G401 (cell line): ENCODE measurements around the gene CDHR1. TPM values are rescaled to one million over a fixed set of nuclear protein-coding genes. Genes with fewer than 3 reads are reported as not detected.
"Not testable (repeated sequence)": the region's sequence is repeated elsewhere in the genome, so short reads cannot be mapped to it uniquely, and the experiment has no call there.

ENCODE experiments used
- DNase-seq: peaks from one replicate; pipeline ENCODE4 v3.0.0-alpha.2; 2015; ENCODE audit warnings: low spot score
- in situ Hi-C: cut with HindIII; loops from 2 replicates; pipeline ENCODE4 v1.10.0; 2016; ENCODE audit warnings: low sequenced_read_pairs, mixed read lengths
- total RNA-seq: library from RNA; depleted of rRNA; stranded (reverse); fragments of >200 nt; shearing (Covaris generic); gene quantifications from 2 replicates; pipeline ENCODE4 v1.2.3, GENCODE V29; 2014; rRNA removed

Gene CDHR1
- total RNA-seq: not detected in 2 replicates

DNA sequence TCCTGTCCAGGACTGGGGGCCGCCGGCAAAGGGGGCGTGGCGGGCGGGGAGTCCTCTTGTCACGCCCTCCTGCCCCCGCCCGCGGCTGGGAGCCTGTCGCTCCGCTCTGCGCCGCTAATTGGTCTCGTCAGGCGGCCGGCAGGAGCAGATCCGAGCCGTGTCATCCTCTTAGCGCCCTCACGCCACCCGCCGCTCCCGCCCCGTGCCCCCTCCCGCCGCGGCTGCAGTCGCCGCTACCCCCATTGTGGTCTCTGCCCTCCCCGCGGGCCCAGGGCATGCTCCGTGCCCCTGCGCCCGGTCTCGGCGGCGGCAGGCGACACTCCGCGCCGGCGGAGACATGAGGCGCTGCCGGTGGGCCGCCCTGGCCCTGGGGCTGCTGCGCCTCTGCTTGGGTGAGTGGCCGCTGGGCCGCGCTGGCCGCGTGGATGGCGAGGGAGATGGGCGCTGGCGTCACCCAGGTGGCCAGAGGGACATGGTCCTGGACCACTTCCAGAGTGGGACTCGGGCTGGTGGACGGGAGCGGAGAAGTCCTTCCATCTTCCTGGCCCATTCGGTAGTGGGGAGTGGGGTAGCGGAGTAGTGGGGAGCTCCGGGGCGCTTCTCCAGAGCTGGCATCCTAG is at the start of gene CDHR1:
TSS of gene CDHR1 (plus strand) at position 114 of the 620 bp plus-strand sequence. CDS start at position 338, 224 bp downstream.
- DNase-seq: peak; percentile 6
- in situ Hi-C loops: no loop called here

DNA sequence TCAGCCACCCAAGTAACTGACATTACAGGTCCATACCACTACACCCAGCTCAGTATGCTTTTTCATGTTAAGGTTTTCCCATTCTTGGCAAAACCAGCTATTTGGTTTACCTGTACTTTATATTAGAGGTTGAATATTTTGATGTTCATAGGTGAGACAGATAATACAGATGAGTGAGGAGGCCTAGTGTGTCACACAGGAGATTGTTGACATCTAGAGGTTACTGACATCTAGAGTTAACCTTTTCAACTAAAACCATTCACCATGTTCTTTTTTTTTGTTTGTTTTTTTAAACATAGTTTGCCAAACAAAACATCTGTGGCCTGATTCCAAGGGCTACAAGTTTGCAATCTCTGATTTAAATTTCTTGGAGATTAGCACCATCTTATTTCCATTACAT is 47.0 kb upstream of the CDHR1 start:
- in situ Hi-C loops: no loop called here
- no peak for DNase-seq

DNA sequence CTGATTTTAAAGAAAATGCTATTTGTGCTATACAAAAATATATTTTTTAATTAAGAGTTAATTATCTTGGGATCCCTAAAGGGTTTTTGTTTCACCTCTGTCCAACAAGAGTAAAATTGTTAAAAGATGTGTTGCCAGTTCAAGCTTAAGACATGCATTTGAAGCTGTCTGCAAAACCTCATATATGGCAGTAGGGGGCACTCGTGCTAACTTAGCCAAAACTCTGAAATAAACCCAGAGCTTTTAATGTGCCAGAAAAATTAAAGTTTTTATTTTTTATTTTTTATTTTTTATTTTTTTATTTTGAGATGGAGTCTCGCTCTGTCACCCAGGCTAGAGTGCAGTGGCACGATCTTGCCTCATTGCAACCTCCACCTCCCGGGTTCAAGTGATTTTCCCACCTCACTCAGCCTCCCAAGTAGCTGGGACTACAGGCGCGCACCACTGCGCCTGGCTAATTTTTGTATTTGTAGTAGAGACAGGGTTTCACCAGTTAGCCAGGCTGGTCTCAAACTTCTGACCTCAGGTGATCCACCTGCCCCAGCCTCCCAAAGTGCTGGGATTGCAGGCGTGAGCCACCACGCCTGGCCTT is 46.2 kb upstream of the CDHR1 start:
- in situ Hi-C loops: not testable (repeated sequence)
- DNase-seq: peak; percentile 51

DNA sequence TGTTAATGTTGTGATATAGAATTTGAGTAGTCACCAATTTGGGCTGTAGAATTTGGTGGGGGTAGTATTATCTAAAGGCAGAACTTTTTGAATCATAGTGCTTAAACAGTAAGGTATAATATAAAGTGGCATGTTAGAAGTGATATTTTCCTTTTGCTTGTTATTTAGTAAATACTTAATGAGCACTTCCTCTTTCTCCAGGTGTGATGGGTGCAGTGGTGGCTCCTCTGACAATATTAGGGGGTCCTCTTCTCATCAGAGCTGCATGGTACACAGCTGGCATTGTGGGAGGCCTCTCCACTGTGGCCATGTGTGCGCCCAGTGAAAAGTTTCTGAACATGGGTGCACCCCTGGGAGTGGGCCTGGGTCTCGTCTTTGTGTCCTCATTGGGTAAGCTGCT is 44.5 kb upstream of the CDHR1 start:
- in situ Hi-C loops: no loop called here
- no peak for DNase-seq

DNA sequence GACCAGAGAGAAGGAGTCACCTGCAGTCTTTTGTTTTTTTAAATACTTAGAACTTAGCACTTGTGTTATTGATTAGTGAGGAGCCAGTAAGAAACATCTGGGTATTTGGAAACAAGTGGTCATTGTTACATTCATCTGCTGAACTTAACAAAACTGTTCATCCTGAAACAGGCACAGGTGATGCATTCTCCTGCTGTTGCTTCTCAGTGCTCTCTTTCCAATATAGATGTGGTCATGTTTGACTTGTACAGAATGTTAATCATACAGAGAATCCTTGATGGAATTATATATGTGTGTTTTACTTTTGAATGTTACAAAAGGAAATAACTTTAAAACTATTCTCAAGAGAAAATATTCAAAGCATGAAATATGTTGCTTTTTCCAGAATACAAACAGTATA is 41.6 kb upstream of the CDHR1 start:
- DNase-seq: no peak
- in situ Hi-C loops: no loop called here

DNA sequence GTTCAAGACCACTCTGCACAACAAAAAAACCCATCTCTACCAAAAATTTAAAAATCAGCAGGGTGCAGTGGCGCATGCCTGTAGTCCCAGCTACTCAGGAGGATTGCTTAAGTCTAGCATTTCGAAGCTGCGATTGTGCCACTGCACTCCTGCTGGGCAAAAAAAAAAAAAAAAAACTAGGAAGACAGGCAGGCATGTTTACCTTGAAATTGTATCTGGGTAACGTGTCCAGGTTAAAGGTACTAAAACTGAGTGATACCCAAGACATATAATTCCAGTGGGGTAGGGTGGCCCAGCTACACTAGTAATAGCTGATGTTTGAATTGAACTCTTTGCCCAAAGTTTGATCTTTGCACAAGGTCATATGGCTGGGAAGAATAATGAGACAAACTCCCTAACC is 38.8 kb upstream of the CDHR1 start:
- in situ Hi-C loops: no loop called here
- DNase-seq: no peak

DNA sequence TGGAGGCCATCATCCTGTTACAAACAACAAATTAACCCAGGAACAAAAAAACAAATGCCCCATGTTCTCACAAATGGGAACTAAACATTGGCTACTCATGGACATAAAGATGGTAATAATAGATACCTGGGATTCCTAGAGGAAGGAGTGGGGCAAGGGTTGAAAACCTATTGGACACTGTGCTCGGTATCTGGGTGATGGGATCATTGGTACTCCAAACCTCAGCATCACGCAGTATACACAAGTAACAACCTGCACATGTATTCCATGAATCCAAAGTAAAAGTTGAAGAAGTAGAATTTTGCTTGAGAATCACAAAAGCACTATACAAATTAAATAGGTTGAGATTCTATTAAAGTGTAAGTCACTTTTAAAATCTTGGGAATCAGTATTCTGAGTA is 38.3 kb upstream of the CDHR1 start:
- no peak for DNase-seq
- in situ Hi-C loops: no loop called here

DNA sequence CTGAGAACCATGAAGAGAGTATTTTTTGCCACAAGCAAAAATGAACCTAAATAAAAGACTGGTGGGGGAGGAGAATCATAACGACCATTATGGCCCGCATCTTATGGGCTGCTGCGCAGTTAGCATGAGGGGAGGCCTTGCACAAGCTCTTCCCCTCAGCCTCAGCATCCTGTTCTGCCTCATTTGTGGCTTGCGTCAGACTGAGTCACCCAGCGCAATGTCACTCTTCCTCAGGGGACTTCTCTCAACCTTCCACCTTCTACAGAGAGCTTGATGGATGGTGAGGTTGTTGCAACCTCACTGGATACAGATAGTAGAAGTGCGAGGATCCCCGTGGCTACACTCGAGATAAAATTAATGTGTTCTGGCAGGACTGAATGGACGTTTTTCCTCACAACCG is 37.6 kb upstream of the CDHR1 start:
- no peak for DNase-seq
- in situ Hi-C loops: no loop called here

DNA sequence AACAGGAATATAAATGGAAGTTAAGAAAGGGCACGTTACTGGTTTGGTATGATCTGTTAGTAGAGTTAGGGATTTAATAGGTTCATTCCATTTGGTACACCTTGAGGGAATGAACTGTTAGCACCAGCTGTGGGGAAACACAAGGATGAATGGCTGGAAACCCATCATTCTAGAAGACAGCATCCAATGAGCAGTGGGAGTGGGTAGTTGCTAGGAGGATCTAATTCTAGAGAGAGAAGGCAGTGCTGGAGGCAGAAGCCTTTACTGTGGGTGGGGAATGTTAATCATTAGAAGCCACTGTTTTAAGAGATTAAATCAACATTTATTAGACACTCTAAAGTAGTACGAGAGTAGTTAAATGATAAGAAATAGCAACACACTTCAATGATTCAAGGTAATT is 36.3 kb upstream of the CDHR1 start:
- in situ Hi-C loops: no loop called here

DNA sequence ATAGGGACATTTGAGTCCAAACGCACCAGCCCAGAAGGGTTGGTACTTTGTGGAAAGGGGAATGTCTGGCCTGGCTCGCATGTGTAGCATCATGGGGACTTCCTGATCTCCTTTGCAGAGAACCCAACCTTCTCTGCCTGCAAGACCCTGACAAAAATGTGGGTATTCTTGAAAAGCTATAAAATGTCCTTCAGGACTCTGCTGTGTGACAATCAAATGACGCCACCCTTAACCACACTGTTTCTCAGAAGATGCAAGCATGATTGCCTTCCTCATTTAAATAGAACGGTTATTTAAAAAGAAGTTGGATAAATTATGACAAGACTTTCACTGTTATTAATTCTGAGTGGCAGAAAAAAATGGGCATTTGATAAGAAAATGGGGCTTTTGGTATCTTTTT is 35.8 kb upstream of the CDHR1 start:
- in situ Hi-C loops: no loop called here
- no peak for DNase-seq

More for the DNA sequence above, 36.3 kb upstream of the CDHR1 start:
- no peak for DNase-seq

DNA sequence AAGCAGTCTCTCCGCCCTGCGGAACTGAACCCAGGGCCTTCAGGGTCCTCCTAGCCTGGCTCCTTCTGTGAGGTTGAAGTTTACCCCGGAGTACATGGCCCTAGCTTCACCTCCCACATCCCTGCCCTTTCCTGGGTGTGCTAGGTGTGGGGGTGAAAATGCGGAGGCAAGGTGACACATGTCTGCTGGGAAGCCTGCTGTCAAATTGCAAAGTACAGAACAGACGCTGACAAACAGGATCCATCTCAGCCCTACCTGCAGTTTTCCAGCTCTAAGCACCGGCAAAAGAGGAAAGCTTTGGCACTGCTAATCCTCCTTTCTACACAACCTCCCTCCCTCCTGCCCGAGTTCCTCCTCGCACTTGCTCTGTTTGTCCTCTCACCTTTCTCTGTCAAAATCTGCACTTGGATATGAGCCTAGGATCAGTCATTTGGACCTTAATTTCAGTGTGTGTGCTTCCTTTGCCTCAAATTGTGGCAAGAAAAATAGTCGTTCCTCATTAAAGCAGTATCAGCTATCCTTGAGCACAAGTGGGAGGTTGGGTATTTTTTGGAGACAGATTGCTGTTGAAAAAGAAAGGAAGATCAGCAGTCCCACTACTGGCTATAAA is 35.2 kb upstream of the CDHR1 start:
- in situ Hi-C loops: no loop called here
- peak; percentile 26 for DNase-seq

DNA sequence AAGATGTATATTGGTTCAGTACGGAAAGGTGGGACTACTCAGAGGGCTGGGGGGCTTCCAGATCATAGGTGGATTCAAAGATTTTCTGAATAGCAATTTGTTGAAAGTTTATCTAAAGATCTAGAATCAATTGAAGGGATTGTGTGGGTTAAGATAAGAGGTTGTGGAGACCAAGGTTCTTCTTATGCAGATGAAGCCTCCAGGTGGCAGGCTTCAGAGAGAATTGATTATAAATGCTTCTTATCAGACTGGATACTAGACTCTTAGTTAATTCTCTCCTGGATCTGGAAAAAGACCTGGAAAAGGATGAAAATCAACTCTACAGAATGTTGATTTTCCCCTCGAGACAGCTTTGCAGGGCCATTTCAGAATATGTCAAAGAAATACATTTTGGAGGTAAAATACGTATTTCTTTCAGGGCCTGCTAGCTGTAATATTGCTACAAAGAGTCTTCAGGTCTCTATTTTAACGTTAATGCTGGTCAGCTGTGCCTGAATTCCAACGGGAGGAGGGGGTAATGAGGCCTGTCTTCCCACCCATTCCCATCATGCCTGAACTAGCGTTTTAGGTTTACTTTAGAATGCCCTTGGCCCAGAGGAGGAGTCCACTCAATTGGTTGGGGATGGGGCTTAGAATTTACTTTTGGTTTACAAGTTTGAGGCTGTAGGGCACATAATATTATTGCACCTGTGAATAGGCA is 33.5 kb upstream of the CDHR1 start:
- in situ Hi-C loops: no loop called here
- DNase-seq: no peak

DNA sequence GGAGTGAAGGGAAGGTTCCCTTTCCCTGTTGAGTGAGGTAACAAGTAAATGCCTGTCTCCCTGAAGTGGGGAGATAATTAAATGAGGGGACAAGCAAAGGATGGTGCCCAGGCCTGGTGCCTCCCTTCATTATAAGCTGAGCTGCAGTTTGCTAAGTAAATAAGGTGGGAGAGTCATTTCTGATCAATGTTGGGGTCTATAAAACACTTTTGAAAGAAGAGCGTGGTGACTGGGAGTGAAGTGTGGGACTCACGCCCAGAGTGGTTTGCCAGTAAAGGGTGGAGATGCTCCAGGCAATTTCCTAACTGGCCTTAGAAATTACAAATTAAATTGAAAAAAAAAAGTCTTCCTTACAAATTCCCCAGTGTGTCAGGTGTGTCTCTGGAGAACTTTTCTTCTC is 30.3 kb upstream of the CDHR1 start:
- DNase-seq: no peak
- in situ Hi-C loops: no loop called here

DNA sequence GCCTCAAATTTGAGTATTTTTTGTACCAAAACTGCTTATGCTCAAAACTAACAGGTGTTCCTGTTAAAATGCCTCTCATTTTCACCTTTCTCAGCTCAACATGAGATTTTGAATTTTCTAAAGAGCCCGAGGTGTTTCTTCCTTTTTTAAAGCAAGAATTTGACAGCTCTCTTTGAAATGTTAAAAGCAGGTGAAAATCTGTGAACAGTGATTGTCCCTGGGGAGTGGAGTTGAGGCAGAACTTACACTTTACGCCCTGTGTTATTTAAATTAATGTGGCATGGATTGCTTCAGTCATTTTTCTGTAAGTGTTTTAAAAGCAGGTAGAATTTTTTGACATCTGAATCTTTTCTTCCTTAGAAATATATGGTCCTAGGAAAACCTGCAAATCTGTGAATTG is 29.9 kb upstream of the CDHR1 start:
- DNase-seq: no peak
- in situ Hi-C loops: no loop called here

DNA sequence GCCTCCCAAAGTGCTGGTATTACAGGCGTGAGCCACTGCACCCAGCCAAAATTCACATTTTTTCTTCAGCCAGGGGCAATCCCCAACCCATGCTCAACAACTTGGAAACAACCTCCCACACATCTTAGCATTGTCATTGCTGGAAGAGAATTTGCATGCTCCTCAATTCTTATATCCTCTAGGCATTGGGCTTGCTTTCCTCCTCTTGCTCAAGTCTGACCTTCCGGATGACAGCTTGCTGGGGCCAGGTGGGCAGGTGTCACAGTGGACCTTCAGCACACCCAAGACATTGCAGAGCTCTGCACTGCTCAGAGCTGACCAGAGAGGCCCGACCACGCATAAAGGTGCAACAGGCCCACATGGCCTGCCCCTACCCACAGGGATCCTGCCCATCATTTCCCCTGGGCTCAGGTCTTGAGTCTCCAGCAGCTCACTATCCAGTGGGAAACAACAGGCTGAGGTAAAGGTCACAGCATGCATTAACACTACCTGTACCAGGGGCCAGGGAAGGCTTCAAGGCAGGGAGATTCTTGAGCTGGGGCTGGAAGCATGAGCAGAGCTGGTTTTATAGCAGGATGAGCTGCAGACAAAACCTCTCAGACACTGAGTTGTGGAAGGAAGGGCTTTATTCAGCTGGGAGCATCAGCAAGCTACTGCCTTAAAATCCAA is 27.6 kb upstream of the CDHR1 start:
- DNase-seq: no peak
- in situ Hi-C loops: no loop called here

DNA sequence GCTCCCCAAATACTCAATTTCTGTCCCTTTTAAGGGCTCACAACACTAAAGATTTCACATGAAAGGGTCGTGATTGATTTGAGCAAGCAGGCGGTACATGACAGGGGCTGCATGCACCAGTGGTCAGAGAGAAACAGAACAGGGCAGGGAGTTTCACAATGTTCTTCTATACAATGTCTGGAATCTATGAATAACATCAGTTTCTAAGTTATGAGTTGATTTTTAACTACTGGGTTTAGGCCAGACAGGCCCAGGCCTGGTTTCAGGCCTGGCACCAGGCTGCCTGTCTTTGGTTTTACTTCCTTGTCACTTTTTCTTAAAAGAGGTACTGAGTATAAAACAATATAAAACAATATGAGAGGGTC is 27.1 kb upstream of the CDHR1 start:
- DNase-seq, in situ Hi-C loops: not testable (repeated sequence)

DNA sequence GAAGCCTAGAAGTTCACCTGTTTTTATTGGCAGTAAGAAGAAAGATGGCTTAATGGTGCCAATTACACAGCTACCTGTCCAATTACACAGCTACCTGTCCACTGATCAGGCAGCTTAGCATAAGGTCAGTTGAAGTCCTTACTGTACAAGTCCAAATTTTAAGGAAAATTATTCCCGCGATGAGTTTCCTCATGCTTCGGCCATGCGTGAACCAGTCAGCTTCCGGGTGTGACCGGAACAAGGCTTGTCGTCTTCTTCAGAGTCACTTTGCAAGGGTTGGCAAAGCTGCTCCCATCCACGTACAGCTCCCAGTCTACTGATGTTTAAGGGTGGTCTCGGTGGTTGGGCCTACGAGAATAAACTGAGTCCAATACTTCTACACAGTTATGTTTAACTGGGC is 26.0 kb upstream of the CDHR1 start:
- in situ Hi-C loops: not testable (repeated sequence)

DNA sequence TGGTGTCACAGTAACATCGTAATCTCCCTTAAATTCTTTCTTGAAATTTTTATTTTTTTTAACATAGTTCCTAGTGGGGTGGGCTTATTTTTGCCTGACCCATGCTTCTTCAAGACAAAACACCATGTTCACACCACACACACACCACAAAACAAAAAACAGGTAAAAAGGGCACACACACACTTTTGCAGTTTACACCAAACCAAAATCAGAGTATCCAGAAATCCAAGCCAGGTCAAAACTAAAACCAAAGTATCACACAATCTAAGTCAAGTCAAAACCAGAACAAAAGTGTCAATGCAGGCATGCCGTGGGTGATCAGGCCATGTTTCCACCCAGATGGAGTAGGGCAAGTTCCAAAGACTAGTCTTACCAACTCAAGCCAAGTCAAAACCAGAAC is 23.1 kb upstream of the CDHR1 start:
- in situ Hi-C loops, DNase-seq: not testable (repeated sequence)

More for the DNA sequence above, 26.0 kb upstream of the CDHR1 start:
- DNase-seq: not testable (repeated sequence)

DNA sequence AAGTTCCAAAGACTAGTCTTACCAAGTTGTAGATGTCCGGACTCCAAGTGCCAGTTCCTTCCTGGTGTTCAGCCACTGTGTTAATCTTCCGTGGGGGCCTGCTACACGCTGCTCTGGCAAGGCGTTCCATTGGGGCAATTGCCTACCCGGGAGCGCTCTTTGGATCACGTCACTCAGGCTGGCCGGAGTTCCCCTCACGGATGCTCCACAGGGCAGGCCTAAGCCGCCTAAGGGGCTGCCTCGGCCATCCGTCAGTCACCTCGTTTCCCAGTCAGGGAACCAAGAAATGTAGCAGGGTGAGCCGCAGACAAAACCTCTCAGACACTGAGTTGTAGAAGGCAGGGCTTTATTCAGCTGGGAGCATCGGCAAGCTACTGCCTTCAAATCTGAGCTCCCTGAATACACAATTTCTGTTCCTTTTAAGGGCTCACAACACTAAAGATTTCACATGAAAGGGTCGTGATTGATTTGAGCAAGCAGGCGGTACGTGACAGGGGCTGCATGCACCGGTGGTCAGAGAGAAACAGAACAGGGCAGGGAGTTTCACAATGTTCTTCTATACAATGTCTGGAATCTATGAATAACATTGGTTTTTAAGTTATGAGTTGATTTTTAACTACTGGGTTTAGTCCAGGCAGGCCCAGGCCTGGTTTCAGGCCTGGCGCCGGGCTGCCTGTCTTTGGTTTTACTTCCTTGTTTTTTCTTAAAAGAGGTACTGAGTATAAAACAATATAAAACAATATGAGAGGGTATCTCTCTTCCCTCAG is 22.5 kb upstream of the CDHR1 start:
- DNase-seq, in situ Hi-C loops: not testable (repeated sequence)
